ENCODE measurements around the gene OBSCN. TPM values are rescaled to one million over a fixed set of nuclear protein-coding genes. Genes with fewer than 3 reads are reported as not detected.

OBSCN gene
- total and polyA plus RNA-seq, 10 of the 15 experiments (the other 5 are each of a cell fraction or from before 2014, with no cell fraction given) = 0.01 to 0.36 (median 0.08) TPM; not detected in 2

GRCh38 chr1:228344631-228345072 lies 136.8 kb downstream of the OBSCN start:
- in situ Hi-C loops (cut with MboI) = no loop called here
- Histone ChIP-seq H3K79me2 (ENCODE audit: control insufficient read depth, insufficient read depth, low read length) (no peaks in the 10 kb centered on the region), H3K9ac (ENCODE audit: control insufficient read depth, insufficient read depth, low read length) (no peak overlapping the region), H3K27me3 (replicated peaks in 1 of 2; ENCODE audit: control insufficient read depth in 2 of 2, insufficient read depth in 2 of 2, low read length in 1 of 2) (no peaks in the 10 kb centered on the region; a peak in 1 of 4 replicates), H2AFZ (ENCODE audit: control insufficient read depth, low read depth, low read length) (no peak overlapping the region), H3K9me3 (replicated peaks; ENCODE audit: control insufficient read depth, insufficient read depth, low read length) (no peaks in the 10 kb centered on the region; the same call in 2 of the 3 replicates), H4K20me1 (ENCODE audit: control insufficient read depth, insufficient read depth) (no peaks in the 10 kb centered on the region), H3K27ac (ENCODE audit: control insufficient read depth, insufficient read depth) (no peak overlapping the region), H3K36me3 (ENCODE audit: control insufficient read depth in 2 of 2, insufficient read depth in 2 of 2, low read length in 1 of 2) (no peaks in the 10 kb centered on the region), H3K4me1 (ENCODE audit: control insufficient read depth, insufficient read depth, low read length) (no peaks in the 10 kb centered on the region), H3K4me2 (ENCODE audit: control insufficient read depth, insufficient read depth) (no peak overlapping the region), H3K4me3 (no peak overlapping the region)
- WGBS (ENCODE audit: insufficient coverage, insufficient replicate concordance, low lambda C conversion rate, missing lambda C conversion rate) = 68% methylated on average over 5 of the region's 5 CpGs
- BruUV-seq (replicated peaks) = no TSS peak
- TF ChIP-seq ZNF622 (IDR thresholded peaks at IDR 0.05) = no peak
- no peak for TF ChIP-seq CTCF (IDR thresholded peaks at IDR 0.05 in 2 of 3, conservative IDR thresholded peaks at IDR 0.05 in 1 of 3; ENCODE audit: control insufficient read depth in 2 of 3, extremely low read depth in 1 of 3, insufficient read depth in 1 of 3, low read depth in 3 of 3, low read length in 3 of 3)
- no peak for TF ChIP-seq TCF12 (IDR thresholded peaks at IDR 0.05; ENCODE audit: low read depth, low read length)
- no peak for TF ChIP-seq RCOR1 (conservative IDR thresholded peaks at IDR 0.05; ENCODE audit: low read depth, low read length)
- TF ChIP-seq SREBF2 (IDR thresholded peaks at IDR 0.05; ENCODE audit: low read length) = no peak
- TF ChIP-seq GABPA (IDR thresholded peaks at IDR 0.05; ENCODE audit: low read depth) = no peak
- TF ChIP-seq ZZZ3 (IDR thresholded peaks at IDR 0.05; ENCODE audit: control insufficient read depth, insufficient read length, low read depth) = no peak
- no peak for TF ChIP-seq MEF2A (IDR thresholded peaks at IDR 0.05; ENCODE audit: insufficient read depth, low read depth, low read length)
- no peak for TF ChIP-seq RB1 (IDR thresholded peaks at IDR 0.05; ENCODE audit: borderline replicate concordance)
- TF ChIP-seq HCFC1 (IDR thresholded peaks at IDR 0.05; ENCODE audit: low read length) = no peak
- no peak for TF ChIP-seq ZBTB4 (CRISPR knock-in tag; IDR thresholded peaks at IDR 0.05)
- no peak for TF ChIP-seq BMI1 (IDR thresholded peaks at IDR 0.05; ENCODE audit: borderline replicate concordance)
- DNase-seq (ENCODE audit: low read depth, low spot score) (no peak), FAIRE-seq (no peak), ATAC-seq (no peak)
- intact Hi-C loops (cut with micrococcal nuclease; ENCODE audit: unreplicated experiment) = no loop called here
- ChIA-PET CTCF (no interaction called here), POLR2A (no interaction called here), RAD21 (ENCODE audit: unreplicated experiment) (no interaction called here), SMC1A (ENCODE audit: uncharacterized antibody, unreplicated experiment) (no interaction called here)
